B cell (primary cell): ENCODE results near the gene HAPSTR1. TPM values are rescaled to one million over a fixed set of nuclear protein-coding genes. Genes with fewer than 3 reads are reported as not detected.

Experiments used
- ATAC-seq: fragments of 200-7000 bp; cut with Tn5 transposase; one replicate; pipeline ENCODE4 v1.10.0; 2021; ENCODE audit warnings: low read depth, mild to moderate bottlenecking, moderate number of reproducible peaks, moderate library complexity
- CTCF ChIA-PET: fragments of 350-600 bp; sonication (Branson Sonifier 250); formaldehyde crosslinking; loops from one replicate; lab custom pipeline; 2021; ENCODE audit warnings: antibody characterized with exemption, inconsistent platforms; lab: Charles Lee
- POLR2A ChIA-PET: fragments of 350-600 bp; sonication (Branson Sonifier 250); formaldehyde crosslinking; loops from one replicate; lab custom pipeline; 2021; ENCODE audit warnings: antibody characterized with exemption; lab: Charles Lee
- DNase-seq: peaks from one replicate; pipeline ENCODE4 v3.0.0; 2013
- H2AFZ ChIP-seq: 2 replicates; pipeline ENCODE4 v1.6.1; 2012; ENCODE audit warnings: mild to moderate bottlenecking, low read depth, low read length; ENCODE audit not compliant: insufficient read depth, poor library complexity, severe bottlenecking
- H3K27ac ChIP-seq, 2 donors: 1 replicate in 1 of 2; 2 replicates in 1 of 2; pipeline ENCODE4 v1.5.1; 2012 to 2013; ENCODE audit warnings: low read length in 2 of 2, mild to moderate bottlenecking in 2 of 2, moderate library complexity in 1 of 2
- H3K27me3 ChIP-seq, 4 experiments: fragments of 200-600 bp in 1 of 4; sonication (generic) in 1 of 4; replicated peaks in 1 of 4; 1 replicate in 2 of 4; 2 replicates in 2 of 4; pipeline versions ENCODE4 v1.6.1 to v1.7.0; 2013 to 2016; ENCODE audit warnings: low read length in 3 of 4, mild to moderate bottlenecking in 2 of 4, mixed read lengths in 1 of 4, moderate library complexity in 1 of 4; ENCODE audit not compliant: insufficient read depth in 4 of 4, control insufficient read depth in 3 of 4; ENCODE audit errors: control extremely low read depth in 1 of 4
- H3K36me3 ChIP-seq, 2 experiments: replicated peaks in 1 of 2; 1 replicate in 1 of 2; 2 replicates in 1 of 2; pipeline versions ENCODE4 v1.6.1 to v1.7.1; 2013; ENCODE audit warnings: low read length in 1 of 2; ENCODE audit not compliant: insufficient read depth in 2 of 2, control insufficient read depth in 1 of 2; ENCODE audit errors: control extremely low read depth in 1 of 2, extremely low read depth in 1 of 2
- H3K4me1 ChIP-seq, 2 donors: fragments of 200-600 bp in 1 of 2; sonication (generic) in 1 of 2; 1 replicate in 1 of 2; 2 replicates in 1 of 2; pipeline versions ENCODE4 v1.5.1 to v1.6.1; 2013 to 2017; ENCODE audit warnings: low read length in 2 of 2; ENCODE audit not compliant: control insufficient read depth in 2 of 2, insufficient read depth in 2 of 2
- H3K4me2 ChIP-seq: replicated peaks from 2 replicates; pipeline ENCODE3; 2012; ENCODE audit warnings: mild to moderate bottlenecking, low read depth, low read length; ENCODE audit not compliant: poor library complexity, severe bottlenecking
- H3K4me3 ChIP-seq, 5 experiments: fragments of 200-600 bp in 1 of 5; sonication (generic) in 1 of 5; 1 replicate in 3 of 5; 2 replicates in 2 of 5; pipeline versions ENCODE4 v1.5.1 to v1.7.0; 2011 to 2016; ENCODE audit warnings: low read length in 4 of 5, mild to moderate bottlenecking in 4 of 5, low read depth in 2 of 5, control low read depth in 1 of 5, moderate library complexity in 1 of 5; ENCODE audit not compliant: insufficient read depth in 1 of 5; ENCODE audit errors: control extremely low read depth in 1 of 5, extremely low read depth in 1 of 5
- H3K79me2 ChIP-seq: fragments of 200-600 bp; sonication (generic); one replicate; pipeline ENCODE4 v1.6.0; 2016; ENCODE audit warnings: low read length; ENCODE audit not compliant: control insufficient read depth, insufficient read depth
- H3K9ac ChIP-seq: fragments of 200-600 bp; sonication (generic); 2 replicates; pipeline ENCODE4 v1.6.1; 2017; ENCODE audit warnings: mild to moderate bottlenecking, low read length, moderate library complexity
- H3K9me3 ChIP-seq, 3 donors: one replicate each; pipeline versions ENCODE4 v1.6.1 to v1.7.1; 2013; ENCODE audit warnings: low read length in 2 of 3; ENCODE audit not compliant: control insufficient read depth in 2 of 3, insufficient read depth in 1 of 3; ENCODE audit errors: control extremely low read depth in 1 of 3
- H4K20me1 ChIP-seq: 2 replicates; pipeline ENCODE4 v1.6.0; 2012; ENCODE audit warnings: mild to moderate bottlenecking, low read length; ENCODE audit not compliant: insufficient read depth, control insufficient read depth, poor library complexity, severe bottlenecking
- H3K27ac Mint-ChIP-seq: one replicate; pipeline ENCODE4 v1.8.0; 2021; ENCODE audit warnings: mixed read lengths
- H3K27me3 Mint-ChIP-seq: one replicate; pipeline ENCODE4 v1.8.0; 2021; ENCODE audit warnings: mixed read lengths
- H3K4me1 Mint-ChIP-seq: one replicate; pipeline ENCODE4 v1.8.0; 2021; ENCODE audit warnings: mixed read lengths
- H3K4me3 Mint-ChIP-seq: one replicate; pipeline ENCODE4 v1.8.0; 2021; ENCODE audit warnings: mixed read lengths
- H3K9me3 Mint-ChIP-seq: one replicate; pipeline ENCODE4 v1.8.0; 2022; ENCODE audit warnings: mixed read lengths; ENCODE audit not compliant: insufficient read depth
- EZH2 ChIP-seq: IDR thresholded peaks from 2 replicates; pipeline ENCODE4 v1.6.1; 2012; ENCODE audit warnings: borderline replicate concordance, low read depth, mild to moderate bottlenecking, moderate library complexity, low read length; ENCODE audit not compliant: insufficient read depth, poor library complexity, severe bottlenecking
- WGBS: methylation state at CpG from one replicate; pipeline ENCODE4 v1.1.5; 2013; ENCODE audit warnings: missing lambda C conversion rate; ENCODE audit not compliant: insufficient coverage; 5-methylcytosine and 5-hydroxymethylcytosine counted together
- intact Hi-C: fragments of 100-400 bp; cut with micrococcal nuclease; formaldehyde crosslinking; loops from one replicate; pipeline ENCODE4 v1.10.0; 2022
- polyA plus RNA-seq: library from polyadenylated mRNA; depleted of rRNA; stranded (reverse); fragments of >200 nt; gene quantifications from 2 replicates; pipeline ENCODE4 v1.2.3, GENCODE V29; 2012
- total RNA-seq, 2 donors: library from RNA; stranded (reverse); fragments of 120-200 nt in 1 of 2; gene quantifications; 1 replicate in 1 of 2; 2 replicates in 1 of 2; pipeline versions ENCODE4 v1.2.3 to v1.2.4, GENCODE V29; 2013 to 2022
- TF ChIP-seq, protein P1 (sequence below): fragments of 200-600 bp; IDR thresholded peaks from one replicate; pipeline ENCODE4 v1.8.0; 2022; ENCODE audit warnings: antibody characterized with exemption, mild to moderate bottlenecking

Gene HAPSTR1
- total and polyA plus RNA-seq, 2 donors (not counting 1 experiment from before 2014, with no cell fraction given), result 35.5 to 99.2 TPM

DNA sequence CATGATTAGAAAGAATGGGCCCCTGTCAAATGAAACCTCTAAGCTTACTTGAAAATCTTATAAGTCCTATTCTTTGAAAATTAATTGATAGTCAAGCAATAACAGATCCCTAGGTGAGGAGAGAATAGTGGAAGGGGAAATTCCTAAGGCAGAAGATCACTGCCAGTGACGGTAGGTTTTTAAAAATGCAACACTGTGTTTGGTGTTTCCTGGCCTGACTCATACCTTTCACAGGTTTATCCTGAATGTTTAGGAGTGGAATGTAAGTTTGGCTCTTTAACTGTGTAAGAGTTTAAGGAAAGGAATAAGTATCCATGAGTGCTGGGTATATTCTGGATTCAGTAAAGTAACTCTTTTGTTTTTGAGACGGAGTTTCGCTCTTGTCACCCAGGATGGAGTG lies 23.8 kb downstream of the HAPSTR1 start:
- no peak for DNase-seq
- Histone ChIP-seq H3K9ac (no peak overlapping the region), H3K36me3 (peaks cover 4 to 77% of the 10 kb centered on the region in 2 experiments), H3K4me2 (no peak overlapping the region), H3K4me1 (peaks cover 34 to 45% of the 10 kb centered on the region in 2 donors), H4K20me1 (peaks cover 95% of the 10 kb centered on the region), H3K9me3 (no peaks in the 10 kb centered on the region), H3K79me2 (peaks cover 96% of the 10 kb centered on the region), H2AFZ (no peak overlapping the region), H3K27ac (no peak overlapping the region), H3K27me3 (no peaks in the 10 kb centered on the region), H3K4me3 (no peak overlapping the region)
- H3K4me1 Mint-ChIP-seq, result peaks cover 81% of the 10 kb centered on the region
- ChIA-PET POLR2A (no interaction called here), CTCF (no interaction called here)
- no peaks in the 10 kb centered on the region for H3K9me3 Mint-ChIP-seq
- no peak overlapping the region for H3K27ac Mint-ChIP-seq
- no peak overlapping the region for H3K4me3 Mint-ChIP-seq
- ATAC-seq, result no peak
- WGBS, result 100% methylated on average over 3 of the region's 3 CpGs
- H3K27me3 Mint-ChIP-seq, result no peaks in the 10 kb centered on the region
- intact Hi-C loops, result no loop called here
- TF ChIP-seq, protein P1, sequence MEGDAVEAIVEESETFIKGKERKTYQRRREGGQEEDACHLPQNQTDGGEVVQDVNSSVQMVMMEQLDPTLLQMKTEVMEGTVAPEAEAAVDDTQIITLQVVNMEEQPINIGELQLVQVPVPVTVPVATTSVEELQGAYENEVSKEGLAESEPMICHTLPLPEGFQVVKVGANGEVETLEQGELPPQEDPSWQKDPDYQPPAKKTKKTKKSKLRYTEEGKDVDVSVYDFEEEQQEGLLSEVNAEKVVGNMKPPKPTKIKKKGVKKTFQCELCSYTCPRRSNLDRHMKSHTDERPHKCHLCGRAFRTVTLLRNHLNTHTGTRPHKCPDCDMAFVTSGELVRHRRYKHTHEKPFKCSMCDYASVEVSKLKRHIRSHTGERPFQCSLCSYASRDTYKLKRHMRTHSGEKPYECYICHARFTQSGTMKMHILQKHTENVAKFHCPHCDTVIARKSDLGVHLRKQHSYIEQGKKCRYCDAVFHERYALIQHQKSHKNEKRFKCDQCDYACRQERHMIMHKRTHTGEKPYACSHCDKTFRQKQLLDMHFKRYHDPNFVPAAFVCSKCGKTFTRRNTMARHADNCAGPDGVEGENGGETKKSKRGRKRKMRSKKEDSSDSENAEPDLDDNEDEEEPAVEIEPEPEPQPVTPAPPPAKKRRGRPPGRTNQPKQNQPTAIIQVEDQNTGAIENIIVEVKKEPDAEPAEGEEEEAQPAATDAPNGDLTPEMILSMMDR, result no peak
- no peak for TF ChIP-seq EZH2

DNA sequence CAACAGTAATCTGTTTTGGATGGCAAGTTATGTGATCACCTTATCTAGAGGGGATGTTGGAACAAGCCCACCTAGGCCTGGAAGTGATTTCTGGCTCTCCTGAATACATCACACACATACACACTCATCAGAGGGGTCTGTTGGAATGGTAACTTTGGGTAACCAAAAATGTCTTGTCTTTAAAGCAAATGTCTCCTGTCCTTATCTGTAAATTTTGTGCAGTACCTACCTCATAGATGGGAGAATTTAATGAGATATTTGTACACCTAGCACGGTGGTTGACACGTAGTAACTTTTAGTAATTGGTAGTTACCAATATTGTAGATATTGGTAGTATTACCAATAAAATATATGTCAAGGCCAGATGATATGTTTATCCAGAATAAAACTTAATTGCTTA lies 24.7 kb downstream of the HAPSTR1 start:
- no peaks in the 10 kb centered on the region for H3K9me3 ChIP-seq
- no peak overlapping the region for H2AFZ ChIP-seq
- TF ChIP-seq EZH2, result no peak
- TF ChIP-seq, protein P1, result no peak
- peaks cover 4 to 70% of the 10 kb centered on the region in 2 experiments for H3K36me3 ChIP-seq
- DNase-seq (no peak), ATAC-seq (no peak)
- CTCF ChIA-PET, result no interaction called here
- no peak overlapping the region for H3K4me3 ChIP-seq
- H3K79me2 ChIP-seq, result peaks cover 96% of the 10 kb centered on the region
- no peak overlapping the region for H3K9ac ChIP-seq
- Mint-ChIP-seq H3K27me3 (no peaks in the 10 kb centered on the region), H3K9me3 (no peaks in the 10 kb centered on the region), H3K4me1 (peaks cover 73% of the 10 kb centered on the region), H3K27ac (no peak overlapping the region), H3K4me3 (no peak overlapping the region)
- H3K27me3 ChIP-seq, result no peaks in the 10 kb centered on the region
- POLR2A ChIA-PET, result no interaction called here
- H3K4me2 ChIP-seq, result no peak overlapping the region
- no CpG with 5 or more reads among the region's 2 CpGs for WGBS
- peaks cover 27 to 39% of the 10 kb centered on the region in 2 donors for H3K4me1 ChIP-seq
- intact Hi-C loops, result no loop called here
- H4K20me1 ChIP-seq, result peaks cover 95% of the 10 kb centered on the region
- H3K27ac ChIP-seq, result peak overlapping the region in 1 of 2 donors; percentile 2
